ENCODE data around the gene STK32B.
"Not testable (repeated sequence)": the region's sequence is repeated elsewhere in the genome, so short reads cannot be mapped to it uniquely, and the experiment has no call there.

Gene STK32B

DNA sequence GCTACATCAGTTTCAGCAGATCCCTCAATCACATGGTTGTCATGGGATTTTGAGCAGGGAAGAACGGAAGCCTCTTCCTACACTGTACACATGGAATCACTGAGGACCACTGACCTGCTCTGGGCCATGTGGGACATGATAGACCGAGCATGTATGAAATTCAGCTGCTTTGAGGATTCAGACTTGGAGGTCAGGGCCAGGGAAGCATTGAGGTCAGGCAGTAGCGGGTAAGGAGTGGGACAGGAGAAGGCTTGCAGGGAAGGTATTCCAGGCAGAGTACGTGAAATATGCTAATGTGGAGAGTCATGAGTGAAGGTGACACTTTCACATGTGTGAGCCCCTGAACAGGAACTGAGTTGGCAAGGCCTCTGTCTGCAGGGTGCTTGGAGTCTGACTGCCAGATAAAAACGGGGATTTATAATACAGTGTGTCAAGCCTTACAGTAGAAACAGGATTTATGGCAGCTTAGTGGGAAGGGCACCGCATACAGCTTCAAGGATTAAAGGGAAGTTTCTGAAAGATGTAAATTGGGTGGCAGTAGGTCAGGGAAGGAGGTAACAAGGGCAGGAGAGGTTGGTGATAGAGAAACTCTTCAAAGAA lies 111.7 kb downstream of the STK32B start:
- no peak for DNase-seq (ENCODE audit: low read depth)

DNA sequence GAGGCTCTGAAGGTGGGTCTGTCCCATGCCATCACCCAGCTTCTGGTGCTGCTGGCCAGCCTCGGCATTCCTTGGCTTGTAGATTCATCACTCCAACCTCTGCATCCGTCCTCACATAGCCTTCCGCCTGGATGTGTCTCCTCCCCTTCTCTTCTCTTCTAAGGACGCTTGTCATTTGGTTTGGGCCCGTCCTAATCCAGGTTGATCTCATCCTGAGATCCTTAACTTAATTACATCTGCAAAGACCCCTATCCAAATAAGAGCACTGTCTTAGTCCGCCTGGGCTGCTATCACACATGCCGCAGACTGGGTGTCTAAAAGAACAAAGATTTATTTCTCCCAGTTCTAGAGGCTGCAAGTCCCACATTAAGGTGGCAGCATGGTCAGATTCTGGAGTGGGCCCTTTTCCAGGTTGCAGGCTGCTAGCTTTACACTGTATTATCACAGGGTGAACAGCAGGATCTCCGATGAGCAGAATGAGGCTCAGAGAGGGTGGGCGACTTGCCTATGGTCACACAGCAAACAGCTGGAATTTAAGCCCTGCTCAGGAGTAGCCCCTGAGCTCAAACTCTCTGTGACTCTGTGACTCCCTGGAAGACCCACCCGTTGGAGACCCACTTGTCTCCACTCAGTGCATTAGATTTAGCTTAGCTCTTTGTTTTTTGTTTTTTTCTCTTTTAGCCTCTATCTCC lies 113.1 kb downstream of the STK32B start:
- no peak for DNase-seq (ENCODE audit: low read depth)

DNA sequence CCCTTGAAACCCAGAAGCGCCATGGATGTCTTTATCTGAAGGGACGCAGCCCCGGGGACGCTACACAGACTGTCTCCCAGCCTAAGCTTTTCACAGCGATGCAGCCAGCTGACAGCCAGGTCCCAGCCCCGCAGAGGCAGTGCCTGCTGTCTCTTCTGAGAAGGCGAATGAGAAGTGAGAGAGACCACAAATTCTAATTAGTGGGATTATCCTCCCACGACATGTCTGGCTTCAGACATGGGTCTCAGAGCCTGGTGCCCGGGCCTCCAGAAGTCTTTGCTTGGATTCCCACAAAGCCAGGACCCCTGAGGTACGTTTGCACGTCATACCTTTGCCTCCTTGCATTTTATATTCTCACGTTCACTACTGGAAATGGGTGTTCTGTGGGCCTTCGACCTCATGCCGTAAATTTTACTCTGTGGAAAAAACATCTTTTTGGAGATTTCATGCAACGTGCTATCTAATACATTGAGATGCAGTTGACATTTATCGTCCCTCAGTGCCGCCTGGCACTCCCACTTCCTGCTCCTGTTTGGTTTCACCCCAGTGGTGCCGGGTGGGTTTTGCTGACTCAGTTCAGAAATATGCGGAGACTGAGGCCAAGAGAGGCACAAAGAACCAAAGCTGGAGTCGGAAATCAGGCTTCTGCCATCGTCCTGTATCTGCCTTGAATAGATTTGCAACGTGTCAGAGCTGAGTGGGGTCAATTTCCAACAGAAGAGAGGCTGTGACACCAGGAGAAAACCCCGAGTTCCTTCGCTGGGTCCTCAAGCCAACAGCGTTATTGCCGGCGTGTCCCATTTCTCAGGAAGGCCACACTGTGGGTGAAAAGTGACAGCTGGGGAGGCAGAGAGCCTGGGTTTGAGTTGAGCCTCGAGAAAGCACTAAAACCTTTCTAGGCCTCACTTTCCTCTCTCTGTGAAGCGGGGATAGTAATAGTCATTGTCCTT lies 114.4 kb downstream of the STK32B start:
- DNase-seq (ENCODE audit: low read depth): no peak

DNA sequence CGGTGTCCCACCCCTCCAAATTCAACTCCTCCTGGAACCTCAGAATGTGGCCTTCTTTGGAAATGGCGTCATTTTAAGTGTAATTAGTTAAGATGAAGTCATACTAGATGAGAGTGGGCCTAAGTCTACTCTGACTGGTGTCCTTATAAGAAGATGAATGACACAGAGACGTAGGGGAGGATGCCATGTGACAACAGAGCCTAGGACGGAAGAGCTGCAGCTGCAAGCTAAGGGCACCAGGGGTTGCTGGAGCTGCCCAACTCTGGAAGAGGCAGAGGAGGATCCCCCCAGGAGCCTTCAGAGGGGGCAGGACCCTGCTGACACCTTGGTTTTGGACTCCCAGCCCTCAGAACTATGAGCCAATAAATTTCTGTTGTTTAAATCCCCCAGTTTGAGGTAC lies 115.1 kb downstream of the STK32B start:
- no peak for DNase-seq (ENCODE audit: low read depth)

DNA sequence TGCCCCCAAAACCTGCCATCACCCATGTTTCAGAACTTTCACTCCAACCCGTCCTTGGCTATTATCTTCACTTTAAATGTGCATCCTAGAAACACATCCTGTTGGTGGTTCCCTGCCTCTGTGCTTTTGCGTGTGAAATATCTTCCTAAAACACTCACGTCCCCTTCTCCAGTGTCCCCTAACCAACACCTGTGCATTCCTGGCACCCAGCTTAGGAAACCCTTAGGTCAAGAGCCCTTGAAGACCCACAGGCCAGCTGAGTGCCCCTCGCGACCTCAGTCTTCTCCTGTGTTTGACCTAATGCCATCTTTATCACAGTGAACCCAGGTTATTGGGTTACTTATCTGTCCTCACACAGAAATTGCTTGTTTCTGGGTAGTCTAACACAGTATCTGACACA lies 117.6 kb downstream of the STK32B start:
- DNase-seq (ENCODE audit: low read depth): no peak

DNA sequence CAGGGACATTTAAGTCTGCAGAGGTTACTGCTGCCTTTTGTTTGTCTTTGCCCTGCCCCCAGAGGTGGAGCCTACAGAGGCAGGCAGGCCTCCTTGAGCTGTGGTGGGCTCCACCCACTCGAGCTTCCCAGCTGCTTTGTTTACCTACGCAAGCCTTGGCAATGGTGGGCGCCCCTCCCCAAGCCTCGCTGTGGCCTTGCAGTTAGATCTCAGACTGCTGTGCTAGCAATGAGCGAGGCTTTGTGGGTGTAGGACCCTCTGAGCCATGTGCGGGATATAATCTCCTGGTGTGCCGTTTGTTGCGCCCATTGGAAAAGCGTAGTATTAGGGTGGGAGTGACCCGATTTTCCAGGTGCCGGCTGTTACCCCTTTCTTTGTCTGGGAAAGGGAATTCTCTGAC lies 124.6 kb downstream of the STK32B start:
- DNase-seq (ENCODE audit: low read depth): not testable (repeated sequence)

DNA sequence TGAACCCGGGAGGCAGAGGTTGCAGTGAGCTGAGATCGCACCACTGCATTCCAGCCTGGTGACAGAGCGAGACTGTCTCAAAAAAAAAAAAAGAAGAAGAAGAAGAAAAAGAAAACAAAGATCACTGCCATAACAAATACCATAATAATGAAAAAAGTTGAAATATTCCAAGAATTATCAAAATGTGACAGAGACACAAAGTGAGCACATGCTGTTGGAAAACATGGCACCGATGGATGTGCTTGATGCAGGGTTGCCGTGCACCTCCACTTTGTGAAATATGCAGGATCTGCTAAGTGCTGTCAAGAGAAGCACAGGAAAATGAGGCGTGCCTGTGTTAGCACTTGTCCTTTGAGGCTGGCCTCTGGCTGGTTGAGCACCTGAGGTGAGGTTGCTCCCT lies 133.3 kb downstream of the STK32B start:
- DNase-seq (ENCODE audit: low read depth): no peak

DNA sequence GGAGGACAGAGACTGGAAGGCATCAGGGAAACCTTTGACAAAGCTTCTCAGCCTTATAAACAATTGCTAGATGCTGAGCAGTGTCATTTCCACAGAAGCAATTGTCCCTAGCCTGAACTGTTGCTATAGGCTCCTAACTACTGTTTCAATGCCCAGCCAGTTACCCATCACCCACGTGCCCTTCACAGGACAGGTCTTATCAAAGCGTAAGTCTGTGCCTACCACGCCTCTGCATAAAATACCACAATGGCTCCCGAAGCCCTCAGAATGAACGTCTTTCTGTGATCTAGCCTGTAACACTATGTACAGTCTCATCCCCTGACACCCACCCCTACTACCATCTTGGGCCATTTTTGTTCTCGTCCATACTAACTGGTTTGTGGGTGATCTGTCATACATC lies 134.3 kb downstream of the STK32B start:
- no peak for DNase-seq (ENCODE audit: low read depth)

DNA sequence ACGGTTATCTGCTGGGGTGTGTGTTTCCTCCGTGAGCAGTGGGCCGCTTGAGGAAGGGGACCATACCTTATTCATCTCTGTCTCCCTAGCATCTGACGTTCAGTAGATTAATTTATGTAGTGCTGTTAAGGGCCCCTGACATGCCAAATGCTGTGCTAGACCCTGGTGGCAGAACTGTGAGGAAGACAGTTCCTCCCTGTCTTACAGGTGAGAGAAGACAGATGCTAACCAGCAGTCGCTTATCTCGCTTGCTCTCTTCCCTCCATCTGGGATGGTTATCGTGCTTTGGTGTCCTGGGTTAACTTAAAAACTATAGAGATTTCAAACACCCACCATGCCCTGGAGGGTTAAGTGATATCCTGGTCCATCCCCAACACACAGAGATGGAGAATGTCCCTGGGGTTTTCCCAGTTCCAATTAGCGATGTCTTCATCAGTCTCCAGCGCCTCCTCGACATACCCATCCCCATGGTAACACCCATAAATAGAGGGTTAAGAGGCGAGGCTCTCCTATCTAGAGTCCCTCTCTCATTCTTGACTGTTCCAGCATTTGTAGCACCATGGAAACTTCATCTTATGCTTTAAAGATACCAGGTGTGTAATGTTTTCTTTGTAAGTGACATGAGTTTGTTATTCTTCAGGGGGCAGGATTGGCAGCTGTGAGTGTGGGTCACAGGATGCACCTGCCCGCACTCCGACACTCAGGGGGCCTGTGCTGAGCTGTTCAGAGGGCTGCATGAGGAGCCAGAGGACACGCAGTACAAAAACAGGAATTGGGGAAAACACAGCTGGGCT lies 135.2 kb downstream of the STK32B start:
- DNase-seq (ENCODE audit: low read depth): no peak

DNA sequence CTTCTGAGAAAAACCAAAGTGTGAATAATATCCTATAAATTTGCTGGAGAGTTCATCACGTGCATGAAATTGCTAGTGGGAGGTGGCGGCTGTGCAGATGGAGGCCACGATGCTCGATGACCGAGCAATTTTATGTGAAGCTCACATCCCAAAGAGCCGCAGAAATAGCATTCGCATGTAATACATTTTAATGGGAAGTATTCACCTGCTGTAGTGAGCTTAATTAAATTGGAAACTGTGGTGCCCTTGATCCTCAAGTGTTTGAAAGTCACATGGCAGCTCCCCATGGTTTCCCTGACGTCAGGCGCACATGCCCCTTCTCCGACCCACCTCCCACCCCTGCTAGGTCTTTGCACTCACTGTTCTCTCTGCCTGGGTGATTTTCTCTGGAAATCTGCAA lies 136.8 kb downstream of the STK32B start:
- DNase-seq (ENCODE audit: low read depth): no peak

DNA sequence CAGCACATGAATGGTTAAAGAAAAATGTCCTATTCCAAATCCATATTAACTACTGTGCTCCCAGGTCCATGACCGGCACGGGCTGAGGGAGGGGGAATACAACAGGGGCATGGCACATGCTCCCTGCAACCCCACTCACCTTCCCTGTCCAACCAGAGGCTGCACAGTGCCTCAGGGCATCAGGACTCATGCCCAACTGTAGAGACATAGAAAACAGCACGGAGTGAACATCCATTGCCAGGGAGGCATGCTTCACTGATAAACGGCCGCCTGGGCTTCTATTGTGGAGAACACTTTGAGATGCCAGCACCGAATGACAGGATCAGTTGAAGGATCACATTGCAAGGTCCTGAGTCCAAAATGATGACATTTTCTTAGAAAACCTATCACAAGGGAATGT lies 140.6 kb downstream of the STK32B start:
- no peak for DNase-seq (ENCODE audit: low read depth)

DNA sequence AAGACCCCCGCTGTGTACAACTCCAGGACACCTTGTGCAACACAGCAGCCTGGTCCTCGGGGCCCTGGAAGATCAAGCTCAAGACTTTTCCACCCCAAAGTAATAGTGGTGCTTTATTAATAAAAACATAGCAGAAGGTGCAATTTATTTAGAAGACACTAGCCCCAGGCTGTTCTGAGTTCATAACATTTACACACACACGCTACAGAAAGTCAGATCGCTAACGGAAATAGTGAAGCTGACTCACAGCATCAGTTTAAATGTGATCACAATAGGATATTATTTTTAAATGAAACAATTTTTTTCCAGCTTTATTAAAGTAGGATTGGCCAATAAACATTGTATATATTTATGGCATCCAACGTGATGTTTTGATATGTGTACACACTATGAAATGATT lies 141.0 kb downstream of the STK32B start:
- no peak for DNase-seq (ENCODE audit: low read depth)

DNA sequence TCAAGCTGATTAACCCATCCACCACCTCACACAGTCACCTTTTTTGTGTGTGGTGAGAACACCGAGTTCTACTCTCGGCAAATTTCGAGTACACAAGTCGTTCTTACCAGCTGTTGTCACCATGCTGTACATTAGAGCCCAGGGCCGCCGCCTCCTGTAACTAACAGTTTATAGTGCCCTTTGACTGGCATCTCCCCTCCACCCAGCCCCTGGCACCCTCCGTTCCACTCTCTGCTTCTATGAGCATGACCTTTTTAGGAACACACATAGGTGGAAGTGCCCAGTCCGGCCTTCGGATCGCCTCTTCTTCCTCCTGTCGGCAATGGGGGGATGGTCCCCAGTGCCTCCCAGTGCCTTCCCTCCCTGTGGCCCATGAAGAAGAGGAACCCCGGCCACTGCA lies 141.4 kb downstream of the STK32B start:
- DNase-seq (ENCODE audit: low read depth): no peak

DNA sequence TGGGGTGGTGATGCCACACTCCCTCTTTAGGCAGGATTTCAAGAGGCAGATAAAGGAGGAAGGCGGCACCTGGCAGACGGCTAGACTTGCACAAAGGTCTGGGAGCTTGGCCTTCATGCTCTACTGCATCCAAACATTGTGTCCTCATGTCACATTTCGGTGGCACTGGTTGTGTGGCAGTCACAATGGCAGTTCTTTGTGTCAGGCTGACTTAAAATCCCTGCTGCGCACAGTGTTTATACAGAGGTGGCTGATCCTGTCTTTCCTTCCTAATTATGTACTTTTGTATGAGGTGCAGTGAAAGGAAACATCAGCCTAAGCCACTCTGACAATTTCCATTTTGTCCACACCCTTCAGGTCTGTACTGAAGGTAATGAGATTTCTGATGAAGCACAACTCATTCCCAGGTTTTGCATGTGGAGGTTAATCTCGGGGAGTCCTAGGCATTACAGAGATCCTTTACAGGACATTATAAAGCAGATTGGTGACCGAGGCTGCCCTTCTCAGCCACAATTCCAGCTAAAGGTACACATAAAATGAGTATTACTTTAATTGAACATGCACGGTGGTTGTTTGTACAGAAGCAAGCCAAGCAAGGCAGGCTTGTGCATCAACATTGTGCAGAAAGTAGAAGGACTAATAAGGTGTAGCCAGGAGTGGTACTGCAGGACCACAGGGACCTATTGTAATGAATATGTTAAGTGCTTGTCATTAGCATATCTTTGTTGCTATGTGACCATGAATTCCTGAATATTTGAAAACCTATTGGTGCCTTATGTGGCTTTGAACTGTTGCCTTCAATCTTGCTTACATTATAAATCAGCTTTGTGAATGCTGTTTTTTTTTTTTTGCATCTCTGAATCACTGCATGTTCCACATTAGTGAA lies 147.6 kb downstream of the STK32B start:
- DNase-seq (ENCODE audit: low read depth): no peak

DNA sequence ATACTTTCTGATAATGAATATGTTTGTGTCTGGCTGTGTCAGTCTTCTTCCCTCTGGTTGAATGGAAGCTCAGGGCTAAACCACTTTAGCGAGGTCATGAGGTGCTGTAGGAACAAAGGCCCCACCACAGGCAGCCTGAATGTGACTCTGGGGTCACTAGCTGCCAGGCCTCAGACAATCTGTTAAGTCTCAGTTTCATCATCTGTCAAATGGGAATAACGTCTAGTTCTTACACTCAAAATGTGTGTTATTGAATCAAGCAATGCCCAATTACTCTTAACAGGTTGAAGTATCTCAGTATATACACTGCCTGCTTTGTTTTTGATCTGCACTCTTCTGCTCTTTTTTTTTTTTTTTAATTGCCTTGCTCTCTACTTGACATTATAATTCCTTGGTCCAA lies 148.6 kb downstream of the STK32B start:
- no peak for DNase-seq (ENCODE audit: low read depth)

DNA sequence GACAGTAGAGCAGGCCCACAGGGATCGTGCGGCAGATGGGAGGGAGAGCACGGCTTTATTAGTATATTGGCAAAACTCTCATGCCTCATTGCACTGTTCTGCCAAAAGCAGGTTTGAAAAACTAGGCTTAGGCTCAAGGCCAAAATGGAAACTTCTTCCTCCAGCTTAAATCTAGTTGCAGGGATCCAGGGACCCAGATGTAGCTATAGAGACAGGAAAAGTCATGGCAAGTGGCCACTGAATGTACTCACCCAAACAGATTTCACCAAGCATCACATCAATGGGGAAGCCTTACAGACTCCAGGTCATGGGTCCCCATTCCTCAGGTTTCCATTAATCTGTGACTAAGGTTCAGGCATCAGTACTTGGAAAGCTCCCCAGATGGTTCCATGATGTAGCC lies 149.2 kb downstream of the STK32B start:
- DNase-seq (ENCODE audit: low read depth): no peak

DNA sequence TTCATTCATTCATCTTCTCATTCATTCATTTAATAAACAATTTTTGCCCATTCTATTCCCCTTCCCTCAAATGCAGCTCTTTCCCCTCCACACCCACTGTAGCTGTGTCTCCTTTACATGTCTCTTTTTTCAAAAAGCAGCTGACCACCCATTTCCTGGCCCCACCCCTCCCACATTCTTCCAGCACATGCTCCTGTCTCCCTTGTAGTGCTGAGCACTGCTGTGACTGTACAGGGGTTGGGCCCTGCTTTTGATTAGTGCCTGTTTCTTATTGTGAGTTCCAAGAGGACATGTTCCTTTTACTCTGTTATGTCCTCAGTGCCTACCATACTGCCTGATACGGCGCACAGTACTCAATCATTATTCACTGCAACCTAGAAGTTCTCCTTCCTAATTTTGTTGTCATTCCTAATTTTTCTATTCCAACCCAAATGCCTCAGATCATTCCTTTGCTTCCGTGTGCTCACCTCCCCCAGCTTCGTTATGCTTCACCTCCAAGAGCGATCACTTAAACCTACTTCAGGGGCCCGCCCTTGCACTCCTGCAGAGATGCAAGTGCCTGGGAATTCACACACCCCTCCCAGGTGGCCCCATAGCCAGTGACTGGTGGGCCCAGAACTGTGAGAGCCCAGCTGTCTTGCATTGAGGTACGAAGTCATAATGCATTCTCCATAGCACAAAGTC lies 152.2 kb downstream of the STK32B start:
- DNase-seq (ENCODE audit: low read depth): no peak

DNA sequence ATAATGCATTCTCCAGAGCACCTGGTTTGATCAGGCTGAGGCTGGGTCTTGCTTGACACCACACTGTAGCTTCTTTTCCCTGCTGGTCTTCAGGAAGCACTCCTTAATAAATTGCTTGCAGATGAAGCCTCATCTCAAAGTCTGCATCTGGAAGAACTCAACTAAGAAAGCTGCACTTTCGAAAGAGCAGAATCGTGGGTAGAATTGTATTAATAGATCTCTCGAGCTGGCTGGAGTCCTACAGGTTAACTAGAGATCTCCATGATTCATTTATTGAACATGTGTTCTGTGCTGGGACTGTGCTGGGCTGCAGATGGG lies 152.7 kb downstream of the STK32B start:
- DNase-seq (ENCODE audit: low read depth): no peak

DNA sequence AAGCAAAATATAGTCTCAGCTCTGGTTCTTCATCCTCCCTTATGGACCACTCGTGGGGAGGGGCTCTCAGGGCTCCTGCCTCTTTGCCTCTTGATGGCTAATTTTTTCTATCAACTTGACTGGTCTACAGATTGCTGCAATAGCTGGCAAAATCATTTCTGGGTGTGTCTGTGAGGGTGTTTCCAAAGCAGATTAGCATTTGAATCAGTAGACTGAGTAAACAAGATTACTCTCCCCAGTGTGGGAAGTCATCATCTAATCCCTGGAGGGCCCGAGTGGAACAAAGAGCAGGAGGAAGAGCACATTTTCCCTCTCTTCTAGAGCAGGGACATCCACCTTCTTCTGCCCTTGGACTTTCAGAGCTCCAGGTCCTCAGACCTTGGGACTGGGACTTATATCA lies 153.5 kb downstream of the STK32B start:
- no peak for DNase-seq (ENCODE audit: low read depth)

DNA sequence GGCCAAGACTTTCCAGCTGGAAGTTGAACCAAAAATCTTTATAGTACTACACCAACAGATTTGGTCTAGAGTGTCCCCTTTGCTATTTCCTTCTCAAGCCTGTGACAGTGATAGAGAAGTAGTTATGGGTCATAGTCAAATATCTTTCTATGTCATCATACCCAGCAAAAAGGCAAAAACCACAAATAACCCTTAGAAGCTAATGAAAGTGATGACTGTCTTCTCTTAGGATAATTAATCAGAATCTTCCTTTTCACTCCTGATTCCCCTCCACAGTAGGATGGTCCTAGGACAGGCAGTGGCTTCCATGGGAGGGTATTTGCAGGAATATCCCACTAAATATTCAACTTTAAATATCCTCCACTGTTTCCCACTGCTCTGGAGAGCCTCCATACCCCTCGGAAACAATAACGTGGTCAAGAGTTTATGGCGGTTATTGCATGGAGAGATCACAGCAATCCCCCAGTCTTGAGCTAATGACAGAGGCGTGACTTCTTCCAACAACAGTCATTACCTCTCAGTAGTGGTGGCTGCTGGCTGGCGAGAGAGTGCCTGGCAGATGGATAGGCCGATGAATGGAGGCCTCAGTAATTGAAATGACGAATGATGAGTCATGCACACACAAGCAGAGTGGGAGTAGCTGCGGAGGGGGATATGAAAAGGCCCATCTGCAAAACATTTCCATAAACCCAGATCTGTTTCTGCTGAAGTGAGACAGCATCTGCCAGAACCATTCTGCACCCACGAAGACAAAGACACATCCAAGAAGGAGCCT lies 154.9 kb downstream of the STK32B start:
- DNase-seq (ENCODE audit: low read depth): no peak

All from stimulated activated CD4-positive, alpha-beta T cell treated with anti-CD3 and anti-CD28 coated beads, Interleukin-2, amount 100 ng/mL, for 4 hours (primary cell).